Measurements from ENCODE around the gene BSDC1.
A peak's percentile ranks its signal among the peaks of the same experiment; 100 is the strongest.

BSDC1 gene

DNA sequence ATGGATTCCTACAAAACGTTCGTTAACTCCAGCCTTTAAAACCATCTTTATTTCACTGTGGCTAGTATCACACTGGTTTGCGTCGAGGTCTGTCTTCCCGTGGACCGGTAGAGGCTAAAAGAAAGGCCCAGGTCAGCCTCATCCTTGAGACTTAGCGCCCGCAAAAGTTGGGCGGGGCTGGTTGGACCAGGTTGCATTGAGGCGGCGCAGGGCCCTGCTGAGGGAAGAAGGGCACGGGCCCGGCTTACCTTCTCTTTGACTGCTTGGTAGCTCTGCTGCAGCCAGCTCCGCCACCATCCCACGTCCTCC lies 455 bp downstream of the BSDC1 start:
- DNase-seq (ENCODE audit: low spot score), result peak; percentile 57

- DNase-seq (ENCODE audit: low spot score), result peak; percentile 78
Observed at GRCh38 chr1:32393136-32393535, 1.1 kb downstream of the BSDC1 start.

- DNase-seq (ENCODE audit: low spot score), result no peak
Observed at GRCh38 chr1:32392325-32392724, 1.9 kb downstream of the BSDC1 start.

DNA sequence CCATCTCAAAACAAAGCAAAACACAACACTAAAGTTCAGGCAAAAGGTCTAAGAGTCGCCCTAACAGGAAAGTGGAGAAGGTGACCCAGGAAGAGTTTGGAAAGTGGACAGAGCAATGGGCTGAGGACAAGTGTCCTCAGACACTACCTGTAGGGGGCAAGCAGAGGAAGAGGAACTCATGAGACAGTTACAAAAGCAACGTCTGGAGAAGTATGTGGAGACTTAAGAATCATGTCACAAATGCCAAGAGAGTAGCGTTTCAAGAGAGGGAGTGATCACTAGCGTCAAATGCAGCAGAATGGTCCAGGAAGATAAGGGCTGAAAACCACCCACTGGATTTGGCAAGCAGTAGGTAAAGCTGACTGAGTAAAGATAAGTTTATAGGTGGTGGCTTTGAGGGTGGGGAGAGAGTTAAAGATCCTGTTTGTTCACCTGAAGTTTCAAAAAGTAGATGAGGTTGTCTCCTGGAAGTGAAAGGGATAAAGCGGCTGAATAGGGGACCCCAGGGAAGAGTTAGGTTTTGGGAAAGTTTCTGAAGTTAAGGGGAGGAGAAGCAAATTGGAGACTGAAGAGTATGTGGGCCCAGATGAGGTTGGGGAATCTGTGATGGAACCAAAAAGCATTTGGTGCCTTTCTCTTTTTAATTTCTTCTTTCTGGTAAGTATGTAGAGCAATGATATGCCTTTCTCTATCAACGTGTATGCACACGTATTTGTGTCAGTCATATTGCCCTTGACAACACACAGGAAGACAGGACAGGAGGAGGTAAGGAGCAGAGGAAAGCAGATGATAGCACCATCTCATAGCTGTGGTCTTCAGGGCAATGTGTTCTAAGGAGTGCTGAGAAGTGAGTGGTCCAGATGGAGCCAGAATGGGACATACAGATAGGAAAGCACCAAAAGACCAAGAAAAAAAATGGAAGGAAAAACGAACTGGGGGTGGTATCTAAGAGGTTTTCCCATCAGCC lies 3.1 kb downstream of the BSDC1 start:
- DNase-seq (ENCODE audit: low spot score), result no peak

DNA sequence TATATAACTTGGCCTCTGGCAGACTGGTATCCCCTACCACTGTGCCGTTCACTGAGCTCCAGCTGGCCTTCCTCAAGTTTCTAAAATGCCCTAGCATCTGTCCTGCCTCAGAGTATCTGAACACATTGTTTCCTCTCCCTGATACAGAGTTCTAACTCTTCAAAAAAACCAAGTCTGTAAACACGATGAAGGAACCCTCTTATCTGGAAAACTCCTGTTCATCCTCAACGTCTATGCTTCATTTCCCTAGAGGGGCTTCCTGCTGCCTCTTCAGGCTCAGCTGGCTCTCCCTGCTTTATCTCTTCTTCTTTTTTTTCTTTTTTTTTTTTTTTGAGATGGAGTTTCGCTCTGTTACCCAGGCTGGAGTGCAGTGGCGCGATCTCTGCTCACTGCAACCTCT lies 5.6 kb downstream of the BSDC1 start:
- no peak for DNase-seq (ENCODE audit: low spot score)

DNA sequence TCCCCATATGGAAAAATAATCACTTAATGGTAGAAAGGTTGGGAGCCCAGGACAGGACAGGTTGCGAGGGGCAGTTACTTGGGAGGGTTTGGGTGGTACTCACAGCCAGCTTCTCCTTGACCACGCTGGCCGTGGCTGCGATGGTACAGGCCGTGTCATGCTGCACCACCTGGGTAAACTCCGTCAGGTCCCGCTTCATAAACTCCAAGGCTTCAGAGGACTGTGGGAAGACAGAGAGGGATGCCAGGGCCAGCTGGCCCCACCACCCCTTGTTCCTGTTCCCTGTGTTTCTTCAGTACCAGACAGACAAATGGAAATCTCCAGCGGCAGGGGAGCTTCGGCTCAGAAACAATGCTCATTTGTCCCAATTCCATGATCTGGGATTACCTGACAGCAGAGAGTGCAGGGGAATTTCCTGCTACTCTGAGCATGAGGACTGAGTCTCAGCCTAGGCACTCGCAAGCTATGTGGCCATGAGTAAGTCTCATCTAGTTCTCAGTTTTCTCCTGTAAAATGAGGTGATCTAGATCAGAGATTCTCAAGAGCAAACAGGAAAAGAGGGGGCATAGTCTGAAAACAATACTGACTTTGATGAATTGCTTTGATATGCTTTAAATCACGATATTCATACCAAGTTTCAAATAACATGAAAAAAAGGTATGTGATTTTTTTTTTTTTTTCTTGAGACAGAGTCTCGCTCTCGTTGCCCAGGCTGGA lies 7.4 kb downstream of the BSDC1 start:
- DNase-seq (ENCODE audit: low spot score), result no peak

GRCh38 chr1:32380057-32380456 lies 14.2 kb downstream of the BSDC1 start:
- DNase-seq (ENCODE audit: low spot score), result no peak

DNA sequence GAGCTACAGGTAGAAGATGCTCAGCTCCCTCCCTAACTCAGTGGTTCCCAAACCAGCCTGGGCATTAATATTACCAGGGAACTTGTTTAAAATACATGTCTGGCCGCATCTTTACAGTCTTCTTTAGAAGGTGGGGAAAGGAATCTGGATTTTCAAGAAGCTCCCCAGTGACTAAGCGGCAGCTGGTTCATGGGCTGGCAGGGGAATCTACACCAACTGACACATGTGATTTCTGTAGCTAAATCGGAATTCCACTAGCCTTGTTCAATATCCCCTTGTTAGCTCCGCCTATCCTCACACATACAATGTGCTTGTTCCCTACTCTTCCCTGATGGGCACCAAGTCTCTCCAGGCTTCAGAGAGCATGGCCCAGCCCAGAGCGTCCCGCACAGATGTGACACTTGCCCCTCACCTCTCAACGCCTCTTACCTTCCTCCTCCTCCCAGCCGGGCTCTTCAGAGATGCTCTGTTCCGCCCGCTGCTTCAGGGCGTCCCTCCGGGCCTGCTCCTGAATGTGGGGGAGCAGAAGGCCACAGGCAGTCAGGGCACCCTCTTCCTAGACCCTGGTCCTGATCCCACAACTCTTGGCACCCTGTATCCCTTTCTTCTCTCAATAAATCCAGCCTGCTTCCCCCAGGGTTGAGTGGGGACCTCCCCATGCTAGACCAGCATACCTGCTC lies 16.6 kb downstream of the BSDC1 start:
- DNase-seq (ENCODE audit: low spot score), result no peak

GRCh38 chr1:32376199-32376598 lies 18.0 kb downstream of the BSDC1 start:
- DNase-seq (ENCODE audit: low spot score), result no peak

- no peak for DNase-seq (ENCODE audit: low spot score)
Observed at GRCh38 chr1:32373996-32374592, 20.1 kb downstream of the BSDC1 start.

DNA sequence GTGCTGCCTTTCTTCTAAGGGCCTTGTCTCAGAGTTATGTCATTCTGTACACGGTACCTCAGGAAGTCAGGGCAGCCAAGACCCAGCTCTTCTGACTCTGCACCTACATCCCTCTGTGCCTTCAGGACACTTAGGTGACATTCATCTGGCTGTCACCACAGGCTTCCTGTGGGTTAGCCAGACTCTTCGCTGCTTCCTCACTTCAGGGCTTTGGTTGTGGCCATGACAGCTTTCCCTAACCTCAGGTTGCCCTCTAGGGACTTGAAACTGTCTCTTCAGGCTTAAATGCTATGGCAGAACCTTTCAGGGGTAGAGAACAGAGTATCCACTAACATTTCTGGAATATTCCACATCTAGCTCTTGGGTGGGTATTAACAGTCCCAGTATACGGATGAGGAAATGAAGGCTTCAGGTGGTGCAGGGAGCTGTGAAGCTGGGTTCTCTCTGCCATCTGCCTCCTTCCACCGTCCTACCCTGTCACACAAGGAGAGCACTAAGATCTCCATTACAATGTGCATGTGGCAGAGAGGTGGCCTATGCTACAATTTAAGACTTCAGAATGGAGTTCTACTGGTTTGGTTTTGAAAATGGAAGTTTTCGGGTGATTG lies 22.0 kb downstream of the BSDC1 start:
- DNase-seq (ENCODE audit: low spot score), result no peak

GRCh38 chr1:32367912-32368635 lies 26.2 kb downstream of the BSDC1 start:
- DNase-seq (ENCODE audit: low spot score), result no peak

DNA sequence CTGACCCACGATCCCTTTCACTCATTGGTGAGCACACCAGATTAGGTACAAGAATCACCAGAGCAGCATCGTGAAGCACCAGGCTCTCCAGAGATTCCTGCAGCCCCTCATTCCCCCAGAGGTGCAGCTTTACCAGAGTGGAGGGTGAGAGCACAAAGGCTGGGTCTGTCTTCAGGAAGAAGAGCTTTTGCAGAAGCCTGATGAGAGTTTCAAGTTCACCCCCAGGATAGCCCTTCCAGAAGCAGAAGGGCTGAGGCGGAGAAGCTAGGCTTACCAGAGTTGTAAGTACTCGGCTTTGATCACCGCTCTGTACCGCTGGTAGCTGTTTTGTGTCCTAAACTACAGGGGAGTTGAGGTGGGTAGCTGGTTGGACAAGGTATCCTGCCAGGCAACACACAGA lies 28.8 kb downstream of the BSDC1 start:
- no peak for DNase-seq (ENCODE audit: low spot score)

- DNase-seq (ENCODE audit: low spot score), result no peak
Observed at GRCh38 chr1:32364836-32365235, 29.4 kb downstream of the BSDC1 start.

GRCh38 chr1:32363713-32364112 lies 30.5 kb downstream of the BSDC1 start:
- DNase-seq (ENCODE audit: low spot score), result no peak

DNA sequence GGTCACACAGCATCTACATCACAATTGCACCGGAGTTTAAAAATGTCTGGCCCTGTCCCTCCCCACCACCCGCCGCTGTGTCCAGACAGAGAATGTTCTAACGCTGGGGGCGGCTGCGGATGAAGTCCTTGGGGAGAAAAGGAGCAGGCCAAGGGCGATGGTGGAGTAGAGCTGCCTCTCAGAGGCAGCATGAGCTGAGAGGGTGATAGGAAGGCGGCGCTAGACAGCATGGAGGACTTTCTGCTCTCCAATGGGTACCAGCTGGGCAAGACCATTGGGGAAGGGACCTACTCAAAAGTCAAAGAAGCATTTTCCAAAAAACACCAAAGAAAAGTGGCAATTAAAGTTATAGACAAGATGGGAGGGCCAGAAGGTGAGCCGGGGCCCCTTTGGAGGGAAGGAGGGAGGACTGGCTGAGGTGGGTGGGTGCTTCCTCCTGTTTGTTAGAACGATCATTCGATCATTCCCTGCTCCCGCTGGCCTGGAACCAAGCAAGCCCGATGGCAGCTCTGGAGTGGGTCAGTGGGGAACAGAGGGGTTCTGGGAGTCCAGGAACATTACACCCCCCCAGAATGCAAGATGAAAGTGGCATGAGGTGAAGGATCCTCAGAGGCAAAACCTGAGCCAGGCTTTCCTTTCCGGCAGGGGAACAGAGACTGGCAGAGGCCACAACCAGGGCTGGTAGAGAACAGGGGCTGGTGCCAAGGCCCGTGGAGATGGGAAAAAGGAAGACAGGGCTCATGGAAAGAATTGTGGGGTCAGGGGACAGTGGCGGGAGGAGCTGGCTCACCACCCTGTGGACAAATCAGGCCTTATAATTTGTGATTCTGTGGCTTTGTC lies 31.5 kb downstream of the BSDC1 start, which contains the start of the genes FAM229A and TSSK3:
TSS of gene FAM229A (minus strand) at position 12 of the 840 bp plus-strand sequence. CDS start 394 bp downstream, outside the sequence.
TSS of gene TSSK3 (plus strand) at position 66 of the 840 bp plus-strand sequence. CDS start at position 229, 163 bp downstream.
- no peak for DNase-seq (ENCODE audit: low spot score)

DNA sequence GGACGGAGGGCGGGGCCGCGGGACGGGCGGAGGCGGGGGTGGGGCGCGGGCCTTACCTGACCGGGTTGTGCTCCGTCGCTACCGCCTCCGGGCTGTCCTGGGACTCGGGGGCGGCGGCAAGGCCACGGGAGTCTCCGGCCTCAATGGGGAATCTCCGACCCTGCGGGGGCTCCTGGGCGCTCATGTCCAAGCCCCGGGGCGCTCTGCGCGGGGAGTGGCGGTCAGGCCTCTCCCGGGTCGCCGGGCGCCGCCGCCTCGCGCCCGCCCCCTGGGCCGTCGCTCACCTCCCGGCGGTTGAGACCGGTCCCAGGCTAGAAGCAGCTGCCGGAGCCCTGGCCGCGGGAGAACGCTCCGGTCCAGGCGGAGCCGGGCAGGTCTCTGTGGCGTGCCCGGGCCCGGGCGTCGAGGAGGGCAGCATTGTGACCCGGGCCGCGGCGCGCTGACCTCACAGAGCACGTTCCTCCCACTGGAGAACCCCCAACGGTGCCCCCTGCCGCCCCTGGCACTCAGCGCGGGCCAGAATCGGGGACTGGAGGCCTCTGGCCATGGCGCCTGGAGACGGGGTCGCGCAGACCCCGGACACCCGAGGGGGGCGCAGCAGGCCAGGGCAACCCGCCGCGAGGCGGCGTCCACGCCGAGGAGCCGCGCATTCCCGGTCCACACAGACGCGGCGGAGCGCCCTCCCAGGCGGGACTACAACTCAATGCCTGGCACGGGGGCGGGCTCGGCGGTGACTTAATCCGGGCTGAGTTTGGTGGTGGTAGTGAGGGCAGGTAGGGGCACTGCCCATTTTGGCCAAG lies 32.4 kb downstream of the BSDC1 start:
- no peak for DNase-seq (ENCODE audit: low spot score)

DNA sequence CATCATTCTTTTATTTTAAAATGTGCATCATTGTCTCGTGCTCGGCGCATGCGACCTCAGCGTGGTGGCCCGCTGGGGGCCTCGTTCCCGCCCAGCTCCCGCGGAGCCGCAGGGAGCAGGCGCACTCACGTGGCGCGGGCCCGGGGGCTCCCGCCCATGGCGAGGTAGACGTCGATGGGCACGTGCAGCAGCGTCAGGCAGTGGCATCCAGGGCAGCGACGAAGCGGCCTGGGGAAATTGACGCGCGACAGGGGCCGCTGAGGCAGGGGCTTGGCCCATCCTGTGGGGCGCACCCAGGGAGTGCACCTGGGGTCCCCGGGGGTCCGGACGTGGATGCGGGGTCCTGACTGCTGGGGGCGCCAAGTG lies 33.0 kb downstream of the BSDC1 start:
- no peak for DNase-seq (ENCODE audit: low spot score)

- no peak for DNase-seq (ENCODE audit: low spot score)
Observed at GRCh38 chr1:32358435-32358834, 35.8 kb downstream of the BSDC1 start.

Measured in RKO (cell line).